Amygdala (tissue), 56 donors: ENCODE measurements around the gene ADAMTSL1.

Source experiments
- DNase-seq, 56 donors: peaks; one replicate each; lab custom pipeline; 2025; lab: John Stamatoyannopoulos, UW

The ADAMTSL1 gene

GRCh38 chr9:18636781-18637180 lies 162.8 kb downstream of the ADAMTSL1 start:
- no peak for DNase-seq

DNA sequence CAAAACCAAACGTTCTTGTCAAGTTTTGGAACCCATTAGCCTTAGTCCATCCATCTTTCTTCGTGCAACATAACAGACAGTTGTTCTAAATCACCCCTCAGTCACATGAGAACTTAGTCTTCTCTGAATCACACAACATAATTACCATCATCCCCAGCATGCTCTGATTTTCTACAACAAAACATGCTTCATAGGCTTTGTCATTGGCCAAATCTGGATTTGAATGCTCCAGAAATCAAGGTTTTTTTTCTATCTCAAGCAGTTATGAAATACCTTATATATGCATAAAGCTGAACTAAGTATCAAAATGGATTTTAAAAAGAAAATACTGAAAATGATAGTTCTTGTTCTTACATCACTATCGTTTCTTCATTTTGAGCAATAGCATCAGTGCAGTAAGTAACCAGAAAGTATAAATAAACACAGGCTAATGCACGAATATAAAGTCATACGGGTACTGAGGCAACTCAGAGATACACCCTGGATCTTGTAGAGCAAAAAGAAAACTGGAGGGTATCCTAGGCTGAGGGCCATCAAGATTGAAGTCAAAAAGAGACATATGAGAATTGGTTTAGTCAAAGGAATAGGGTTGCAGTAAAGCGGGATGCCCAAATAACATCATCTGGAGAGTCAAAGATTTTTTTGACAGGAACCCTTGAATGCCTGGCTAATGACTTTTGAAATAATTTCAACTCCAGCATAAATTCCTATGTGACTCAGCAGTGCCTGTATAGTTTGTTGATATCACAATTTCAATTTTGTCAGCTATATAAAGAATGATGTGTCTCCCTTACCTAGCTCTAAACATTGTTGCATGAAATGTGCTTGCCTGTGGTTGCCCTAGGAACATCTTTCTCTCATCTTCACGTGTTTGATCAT lies 164.7 kb downstream of the ADAMTSL1 start:
- DNase-seq, result no peak

- DNase-seq, result no peak
Observed at GRCh38 chr9:18639911-18640310, 166.0 kb downstream of the ADAMTSL1 start.

DNA sequence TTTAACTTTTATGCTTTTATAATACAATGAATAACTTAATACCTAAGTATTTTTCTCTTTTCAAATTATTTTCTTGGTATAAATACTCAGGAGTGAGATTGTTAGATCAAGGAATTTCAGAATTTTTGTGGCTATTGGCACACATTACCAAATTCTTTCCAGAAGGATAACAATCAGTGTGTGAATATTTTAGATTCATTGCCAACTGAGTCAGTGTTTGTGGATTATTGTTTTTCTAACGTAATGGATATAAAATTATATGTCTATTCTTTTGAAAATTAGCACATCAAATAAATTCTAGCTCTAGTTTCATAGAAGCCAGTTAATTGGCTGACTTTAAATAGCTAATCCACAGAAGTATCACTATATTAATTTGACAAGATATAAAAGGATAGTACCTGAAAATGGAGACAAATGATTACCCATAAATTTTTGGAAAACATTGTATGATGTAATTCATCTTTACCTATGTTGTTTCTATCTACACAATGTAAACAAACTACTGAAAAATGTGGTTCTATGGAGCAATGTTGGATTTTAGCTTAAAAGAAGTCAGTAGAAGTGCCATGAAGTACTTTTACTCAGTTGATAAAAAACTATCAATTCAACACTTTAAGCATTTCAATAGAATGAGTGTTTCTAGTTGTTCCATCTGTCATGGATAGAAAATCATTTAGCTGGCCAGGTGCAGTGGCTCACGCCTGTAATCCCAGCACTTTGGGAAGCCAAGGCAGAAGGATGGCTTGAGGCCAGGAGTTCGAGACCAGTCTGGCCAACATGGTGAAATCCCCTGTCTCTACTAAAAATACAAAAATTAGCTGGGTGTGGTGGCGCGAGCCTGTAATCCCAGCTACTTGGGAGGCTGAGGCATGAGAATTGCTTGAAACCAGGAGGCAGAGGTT lies 185.1 kb downstream of the ADAMTSL1 start:
- DNase-seq, result no peak

GRCh38 chr9:18660001-18660400 lies 186.0 kb downstream of the ADAMTSL1 start:
- DNase-seq, result no peak

GRCh38 chr9:18662320-18662719 lies 188.4 kb downstream of the ADAMTSL1 start:
- DNase-seq, result no peak

DNA sequence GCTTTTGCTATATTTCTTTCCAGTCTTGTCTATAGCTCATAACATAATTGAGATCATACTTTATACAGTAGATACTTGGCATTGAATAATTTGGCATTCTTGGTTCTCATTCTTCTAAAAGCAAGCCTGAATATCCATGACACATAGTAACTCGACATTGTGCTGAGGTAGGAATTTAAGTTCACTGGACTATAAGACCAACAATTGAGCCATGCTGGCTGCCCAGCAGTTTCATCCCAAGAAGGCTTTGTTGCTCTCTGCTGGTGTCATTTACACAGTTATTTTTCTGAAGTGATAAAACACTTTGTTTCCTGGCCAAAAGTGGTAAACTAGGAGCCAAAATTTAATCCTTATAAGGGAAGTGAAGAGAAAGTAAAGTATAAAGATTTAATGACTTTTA lies 192.0 kb downstream of the ADAMTSL1 start:
- no peak for DNase-seq

DNA sequence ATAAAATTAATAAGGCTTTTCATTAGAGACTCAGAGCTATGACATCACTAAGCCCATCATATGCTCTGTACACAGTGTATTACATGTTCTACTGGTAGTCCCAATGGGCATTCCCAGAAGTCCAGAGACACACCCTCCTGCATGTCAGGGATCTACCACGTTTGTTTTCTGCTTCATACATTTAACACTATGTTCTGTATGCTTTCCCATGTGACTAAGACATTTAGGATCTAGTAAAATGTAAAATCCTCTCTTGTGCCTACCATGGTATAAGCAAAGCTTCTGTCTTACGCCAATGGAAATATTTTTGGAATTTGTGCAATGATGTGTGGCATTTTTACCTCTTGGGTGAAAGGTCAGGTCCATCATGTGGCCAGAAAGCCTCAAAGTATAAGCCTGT lies 192.4 kb downstream of the ADAMTSL1 start:
- no peak for DNase-seq

GRCh38 chr9:18666986-18667772 lies 193.2 kb downstream of the ADAMTSL1 start:
- no peak for DNase-seq

- no peak for DNase-seq
Observed at GRCh38 chr9:18668944-18669343, 195.0 kb downstream of the ADAMTSL1 start.

DNA sequence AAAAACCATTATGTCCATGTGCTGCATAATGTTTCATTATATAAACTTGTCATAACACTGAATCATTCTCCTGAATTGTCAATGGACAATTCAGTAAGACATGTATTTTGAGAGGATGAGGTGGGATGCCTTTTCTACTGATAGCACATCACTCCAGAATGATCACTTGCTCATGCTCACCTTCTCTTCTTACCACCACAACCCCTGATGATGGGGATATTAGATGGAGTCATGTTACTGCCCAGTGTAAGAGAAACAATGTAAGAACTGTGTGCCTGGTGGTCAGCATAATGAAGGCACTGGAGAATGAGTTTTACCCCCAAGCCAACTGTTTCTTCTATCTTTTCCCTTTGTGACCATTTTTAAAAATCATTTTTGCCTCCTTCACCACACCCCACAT lies 198.8 kb downstream of the ADAMTSL1 start:
- DNase-seq, result no peak

DNA sequence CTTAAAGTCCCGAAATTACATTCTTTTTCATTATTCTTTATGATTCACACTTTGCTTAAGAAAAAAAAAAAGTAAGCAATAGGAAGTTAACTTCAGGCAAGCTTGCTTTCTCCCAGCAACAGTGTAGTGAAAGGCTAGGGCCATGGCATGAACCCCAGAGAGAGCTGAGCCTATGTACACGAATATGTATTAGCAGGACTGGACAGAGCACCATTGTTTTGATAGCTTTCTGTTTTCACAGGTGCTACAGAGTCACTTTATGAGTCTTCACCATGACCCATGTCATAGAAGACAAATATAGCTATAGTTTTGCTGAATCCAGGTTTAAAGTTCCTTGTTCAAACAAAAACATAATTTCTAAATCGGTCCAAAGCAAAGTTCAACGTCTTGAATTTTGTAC lies 199.2 kb downstream of the ADAMTSL1 start:
- no peak for DNase-seq

- no peak for DNase-seq
Observed at GRCh38 chr9:18675332-18675731, 201.4 kb downstream of the ADAMTSL1 start.

DNA sequence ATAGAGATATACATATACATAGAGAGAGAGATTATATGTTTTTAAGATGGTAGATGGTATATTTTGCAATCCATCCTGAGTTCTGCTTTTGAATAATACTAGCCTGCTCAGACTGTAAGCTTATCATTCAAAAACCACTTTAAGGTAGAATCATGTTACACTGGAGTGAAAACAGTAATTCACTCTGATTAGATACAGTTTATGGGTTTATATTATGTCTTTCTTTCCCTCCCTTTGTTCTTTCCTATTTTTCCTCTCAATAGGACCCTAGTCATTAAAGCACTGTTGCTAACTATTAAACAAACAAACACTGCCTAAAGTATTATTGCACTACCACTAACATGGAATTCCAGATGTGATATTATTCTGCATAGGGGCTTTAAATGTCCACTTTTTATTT lies 202.0 kb downstream of the ADAMTSL1 start:
- DNase-seq, result no peak

GRCh38 chr9:18676525-18676924 lies 202.6 kb downstream of the ADAMTSL1 start:
- DNase-seq, result no peak

DNA sequence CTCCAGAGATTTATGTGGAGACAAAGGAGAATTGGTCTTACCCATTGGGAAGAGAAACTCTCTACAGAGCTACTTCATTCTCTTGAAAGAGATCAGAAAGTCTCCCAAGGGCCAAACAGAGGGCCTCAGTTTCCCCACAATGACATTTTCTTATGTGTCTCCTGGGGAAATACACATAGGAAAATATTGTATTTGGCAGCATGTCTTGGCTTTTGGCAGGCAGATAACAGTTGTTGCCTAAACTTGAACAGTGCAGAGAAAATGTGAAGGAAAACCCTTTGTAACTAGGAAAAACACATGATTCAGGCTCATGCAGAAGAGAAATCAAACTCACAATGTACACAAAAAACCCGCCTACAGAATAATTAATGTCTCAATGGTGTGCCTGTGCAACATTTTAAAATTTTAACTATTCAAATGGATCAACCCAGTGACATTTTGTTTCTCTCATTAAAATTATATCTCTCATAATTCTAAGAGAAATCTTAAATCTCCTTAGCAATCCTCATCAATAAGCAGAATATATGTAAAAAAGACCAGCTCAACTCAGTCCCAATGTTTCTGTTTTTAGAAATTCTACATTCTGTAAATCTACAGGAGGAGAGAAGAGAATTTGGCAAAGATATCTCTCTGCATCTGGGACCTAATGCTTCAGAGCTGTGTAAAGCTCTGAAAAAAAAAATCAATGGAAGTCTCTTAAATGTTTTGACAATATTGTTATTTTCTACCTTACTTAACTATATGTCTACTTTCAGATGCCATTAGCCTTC lies 205.1 kb downstream of the ADAMTSL1 start:
- no peak for DNase-seq

- DNase-seq, result no peak
Observed at GRCh38 chr9:18682907-18683306, 209.0 kb downstream of the ADAMTSL1 start.

DNA sequence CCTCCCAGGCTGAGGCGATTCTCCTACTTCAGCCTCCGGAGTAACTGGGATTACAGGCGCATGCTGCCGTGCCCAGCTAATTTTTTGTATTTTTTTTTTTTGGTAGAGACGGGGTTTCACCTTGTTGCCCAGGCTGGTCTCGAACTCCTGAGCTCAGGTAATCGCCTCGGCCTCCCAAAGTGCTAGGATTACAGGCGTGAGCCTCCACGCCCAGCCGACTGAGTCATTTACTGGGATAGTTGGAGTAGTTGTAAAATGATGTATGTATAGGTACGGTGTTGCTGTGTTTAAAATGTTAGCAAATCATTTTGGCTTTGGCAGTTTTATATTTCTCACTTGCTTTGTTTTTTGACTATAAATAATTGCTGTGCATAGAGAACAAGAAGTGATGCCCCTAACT lies 209.4 kb downstream of the ADAMTSL1 start:
- no peak for DNase-seq

DNA sequence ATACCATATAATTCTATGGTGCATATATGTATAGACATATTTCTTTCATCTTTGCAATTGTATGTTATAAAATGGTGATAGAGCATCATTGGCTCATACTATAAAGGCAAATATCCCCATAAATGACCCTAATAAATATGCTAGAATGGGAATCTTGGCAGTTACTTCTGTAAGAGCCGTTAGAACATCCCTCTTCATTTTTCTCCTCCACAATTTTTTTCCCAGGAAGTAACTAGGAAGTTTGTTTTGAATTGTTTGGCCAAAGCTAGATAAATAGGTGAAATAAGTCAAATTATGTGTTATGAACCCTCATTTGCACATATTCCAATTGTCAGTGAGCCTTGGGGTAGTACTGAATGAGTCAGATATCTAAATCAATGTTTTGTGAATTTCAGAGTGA lies 209.9 kb downstream of the ADAMTSL1 start:
- no peak for DNase-seq
